GM23338 (cell line): Measurements from ENCODE around the gene ADGRF3. TPM values are rescaled to one million over a fixed set of nuclear protein-coding genes. Genes with fewer than 3 reads are reported as not detected.

Experiments
- ATAC-seq: fragments of 200-7000 bp; cut with Tn5 transposase; 3 replicates; pipeline ENCODE4 v1.9.1; 2020
- DNase-seq: peaks from one replicate; pipeline ENCODE4 v3.0.0-alpha.2; 2015; ENCODE audit warnings: low spot score
- H2AFZ ChIP-seq: fragments of 200-600 bp; sonication (generic); 2 replicates; pipeline ENCODE4 v1.8.0; 2016; ENCODE audit warnings: antibody characterized with exemption, mild to moderate bottlenecking, moderate library complexity
- H3F3A ChIP-seq: fragments of 200-600 bp; sonication (generic); replicated peaks from 2 replicates; pipeline ENCODE4 v1.8.0; 2017; ENCODE audit warnings: antibody characterized with exemption, mixed run types, low read depth
- H3K27ac ChIP-seq: fragments of 200-600 bp; sonication (generic); 2 replicates; pipeline ENCODE4 v1.6.1; 2016; ENCODE audit warnings: low read depth
- H3K27me3 ChIP-seq: fragments of 200-600 bp; sonication (generic); 2 replicates; pipeline ENCODE4 v1.8.0; 2016; ENCODE audit warnings: mild to moderate bottlenecking, mixed run types, moderate library complexity; ENCODE audit not compliant: insufficient read depth
- H3K36me3 ChIP-seq: fragments of 200-600 bp; sonication (generic); 2 replicates; pipeline ENCODE4 v1.8.0; 2016; ENCODE audit warnings: mild to moderate bottlenecking; ENCODE audit not compliant: insufficient read depth
- H3K4me1 ChIP-seq: fragments of 200-600 bp; sonication (generic); 2 replicates; pipeline ENCODE4 v1.8.0; 2016; ENCODE audit warnings: mild to moderate bottlenecking, moderate library complexity; ENCODE audit not compliant: insufficient read depth
- H3K4me2 ChIP-seq: fragments of 200-600 bp; sonication (generic); 2 replicates; pipeline ENCODE4 v1.7.1; 2017; ENCODE audit warnings: mixed run types
- H3K4me3 ChIP-seq: fragments of 200-600 bp; sonication (generic); 2 replicates; pipeline ENCODE4 v1.6.1; 2016; ENCODE audit warnings: mixed run types
- H3K79me2 ChIP-seq: fragments of 200-600 bp; sonication (generic); replicated peaks from 2 replicates; pipeline ENCODE4 v1.8.0; 2017; ENCODE audit warnings: mild to moderate bottlenecking; ENCODE audit not compliant: insufficient read depth
- H3K9me2 ChIP-seq: fragments of 200-600 bp; sonication (generic); 2 replicates; pipeline ENCODE4 v1.8.0; 2017; ENCODE audit not compliant: insufficient read depth
- H4K20me1 ChIP-seq: fragments of 200-600 bp; sonication (generic); replicated peaks from 2 replicates; pipeline ENCODE4 v1.8.0; 2017; ENCODE audit warnings: mild to moderate bottlenecking; ENCODE audit not compliant: insufficient read depth
- H3K27ac Mint-ChIP-seq: 2 replicates; pipeline ENCODE4 v1.8.0; 2020; ENCODE audit warnings: inconsistent platforms, mild to moderate bottlenecking, moderate library complexity, mixed read lengths
- H3K27me3 Mint-ChIP-seq: 3 replicates; pipeline ENCODE4 v1.8.0; 2022; ENCODE audit warnings: low read depth, mild to moderate bottlenecking, moderate library complexity, mixed read lengths, inconsistent platforms; ENCODE audit not compliant: insufficient read depth, poor library complexity
- H3K36me3 Mint-ChIP-seq: 3 replicates; pipeline ENCODE4 v1.8.0; 2021; ENCODE audit warnings: low read depth, mild to moderate bottlenecking, inconsistent platforms, moderate library complexity, mixed read lengths
- H3K4me1 Mint-ChIP-seq: 3 replicates; pipeline ENCODE4 v1.8.0; 2020; ENCODE audit warnings: mild to moderate bottlenecking, inconsistent platforms, mixed read lengths
- H3K4me3 Mint-ChIP-seq: 3 replicates; pipeline ENCODE4 v1.8.0; 2021; ENCODE audit warnings: moderate library complexity, mild to moderate bottlenecking, inconsistent platforms, mixed read lengths
- H3K9me3 Mint-ChIP-seq: 3 replicates; pipeline ENCODE4 v1.8.0; 2020; ENCODE audit warnings: moderate library complexity, mild to moderate bottlenecking, inconsistent platforms, mixed read lengths
- EZH2 ChIP-seq: fragments of 200-600 bp; sonication (generic); IDR thresholded peaks from one replicate; pipeline ENCODE4 v1.8.0; 2017; ENCODE audit warnings: antibody characterized with exemption, mild to moderate bottlenecking, low read depth; ENCODE audit not compliant: unreplicated experiment
- NANOG ChIP-seq: IDR thresholded peaks from 2 replicates; pipeline ENCODE4 v1.6.1; 2016; ENCODE audit warnings: antibody characterized with exemption, borderline replicate concordance
- POLR2AphosphoS5 ChIP-seq: IDR thresholded peaks from 2 replicates; pipeline ENCODE4 v1.6.1; 2016; ENCODE audit warnings: antibody characterized with exemption, low read depth
- STAT1 ChIP-seq: IDR thresholded peaks from one replicate; pipeline ENCODE4 v1.6.1; 2016; ENCODE audit warnings: antibody characterized with exemption; ENCODE audit not compliant: unreplicated experiment
- polyA plus RNA-seq: library from polyadenylated mRNA; unstranded; fragments of >200 nt; fragmentation: Nextera tagmentation; extraction: Ambion mirVana; gene quantifications from 2 replicates; pipeline ENCODE4 v1.2.1, GENCODE V29; 2016
- total RNA-seq: library from RNA; depleted of rRNA; stranded (reverse); fragments of >200 nt; shearing (Covaris generic); gene quantifications from 2 replicates; pipeline ENCODE4 v1.2.3, GENCODE V29; 2014
- TF ChIP-seq, protein P1 (sequence below): IDR thresholded peaks from one replicate; pipeline ENCODE4 v1.6.1; 2018; ENCODE audit warnings: antibody characterized with exemption; ENCODE audit not compliant: unreplicated experiment
- TF ChIP-seq, protein P2 (sequence below): fragments of 250-450 bp; sonication (Bioruptor Pico); IDR thresholded peaks from 2 replicates; pipeline ENCODE4 v1.5.0; 2020; ENCODE audit warnings: mild to moderate bottlenecking, moderate library complexity

ADGRF3 gene
- total and polyA plus RNA-seq, 2 experiments from 2014 or later = 0.38 to 0.39 TPM

DNA sequence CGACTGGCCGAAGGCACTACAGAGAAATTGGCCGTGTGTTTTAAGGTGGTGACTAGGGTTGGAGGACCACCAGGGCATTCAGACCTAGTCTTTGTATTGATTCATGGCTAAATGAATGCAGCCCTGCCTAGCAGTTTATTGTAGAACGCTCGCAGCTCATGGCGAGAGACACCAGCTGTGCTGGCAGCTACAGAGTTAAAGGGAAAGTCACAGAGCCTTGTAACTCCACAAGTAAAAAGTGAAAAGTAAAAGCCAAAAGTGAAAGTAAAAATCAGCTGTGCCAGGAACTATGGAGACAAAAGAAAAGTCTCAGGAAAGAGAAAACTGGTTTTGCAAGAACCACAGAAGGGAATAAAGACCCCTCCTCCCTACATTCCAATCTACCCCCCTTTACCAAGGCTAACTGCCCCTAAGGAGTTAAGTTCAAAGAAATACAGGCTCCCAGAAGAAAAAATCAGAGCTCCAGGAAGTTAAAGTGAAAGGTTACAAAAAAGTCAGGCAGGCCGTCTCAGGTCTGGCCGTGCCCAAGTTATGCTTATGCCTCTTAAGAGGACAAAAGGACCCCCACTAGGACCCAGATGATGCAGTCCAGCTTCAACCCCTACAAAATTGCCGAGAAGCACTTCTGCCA is 47.0 kb downstream of the ADGRF3 start:
- Mint-ChIP-seq H3K9me3 (no peaks in the 10 kb centered on the region), H3K36me3 (peaks cover 2% of the 10 kb centered on the region; the same call in 1 of the 3 replicates), H3K4me3 (no peak overlapping the region), H3K27ac (no peak overlapping the region), H3K27me3 (no peaks in the 10 kb centered on the region), H3K4me1 (no peaks in the 10 kb centered on the region; the same call in 1 of the 3 replicates)
- peak; percentile 96 for DNase-seq
- Histone ChIP-seq H3K36me3 (no peaks in the 10 kb centered on the region), H3K79me2 (no peaks in the 10 kb centered on the region), H3F3A (no peaks in the 10 kb centered on the region), H4K20me1 (no peaks in the 10 kb centered on the region), H3K4me2 (peak overlapping the region; percentile 88), H3K4me1 (peaks cover 27% of the 10 kb centered on the region), H3K27ac (peak overlapping the region; percentile 85), H3K4me3 (peak overlapping the region; percentile 61), H2AFZ (peak overlapping the region; percentile 53; the same call in 1 of the 2 replicates), H3K9me2 (no peaks in the 10 kb centered on the region), H3K27me3 (no peaks in the 10 kb centered on the region)
- TF ChIP-seq EZH2 (no peak), POLR2AphosphoS5 (peak; percentile 35; the same call in 1 of the 2 replicates), NANOG (0 out of 2 replicates have a peak, but pooled peaks have one; percentile 26)
- TF ChIP-seq, protein P1, sequence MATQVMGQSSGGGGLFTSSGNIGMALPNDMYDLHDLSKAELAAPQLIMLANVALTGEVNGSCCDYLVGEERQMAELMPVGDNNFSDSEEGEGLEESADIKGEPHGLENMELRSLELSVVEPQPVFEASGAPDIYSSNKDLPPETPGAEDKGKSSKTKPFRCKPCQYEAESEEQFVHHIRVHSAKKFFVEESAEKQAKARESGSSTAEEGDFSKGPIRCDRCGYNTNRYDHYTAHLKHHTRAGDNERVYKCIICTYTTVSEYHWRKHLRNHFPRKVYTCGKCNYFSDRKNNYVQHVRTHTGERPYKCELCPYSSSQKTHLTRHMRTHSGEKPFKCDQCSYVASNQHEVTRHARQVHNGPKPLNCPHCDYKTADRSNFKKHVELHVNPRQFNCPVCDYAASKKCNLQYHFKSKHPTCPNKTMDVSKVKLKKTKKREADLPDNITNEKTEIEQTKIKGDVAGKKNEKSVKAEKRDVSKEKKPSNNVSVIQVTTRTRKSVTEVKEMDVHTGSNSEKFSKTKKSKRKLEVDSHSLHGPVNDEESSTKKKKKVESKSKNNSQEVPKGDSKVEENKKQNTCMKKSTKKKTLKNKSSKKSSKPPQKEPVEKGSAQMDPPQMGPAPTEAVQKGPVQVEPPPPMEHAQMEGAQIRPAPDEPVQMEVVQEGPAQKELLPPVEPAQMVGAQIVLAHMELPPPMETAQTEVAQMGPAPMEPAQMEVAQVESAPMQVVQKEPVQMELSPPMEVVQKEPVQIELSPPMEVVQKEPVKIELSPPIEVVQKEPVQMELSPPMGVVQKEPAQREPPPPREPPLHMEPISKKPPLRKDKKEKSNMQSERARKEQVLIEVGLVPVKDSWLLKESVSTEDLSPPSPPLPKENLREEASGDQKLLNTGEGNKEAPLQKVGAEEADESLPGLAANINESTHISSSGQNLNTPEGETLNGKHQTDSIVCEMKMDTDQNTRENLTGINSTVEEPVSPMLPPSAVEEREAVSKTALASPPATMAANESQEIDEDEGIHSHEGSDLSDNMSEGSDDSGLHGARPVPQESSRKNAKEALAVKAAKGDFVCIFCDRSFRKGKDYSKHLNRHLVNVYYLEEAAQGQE = peak; percentile 13
- peak; percentile 47 for ATAC-seq

DNA sequence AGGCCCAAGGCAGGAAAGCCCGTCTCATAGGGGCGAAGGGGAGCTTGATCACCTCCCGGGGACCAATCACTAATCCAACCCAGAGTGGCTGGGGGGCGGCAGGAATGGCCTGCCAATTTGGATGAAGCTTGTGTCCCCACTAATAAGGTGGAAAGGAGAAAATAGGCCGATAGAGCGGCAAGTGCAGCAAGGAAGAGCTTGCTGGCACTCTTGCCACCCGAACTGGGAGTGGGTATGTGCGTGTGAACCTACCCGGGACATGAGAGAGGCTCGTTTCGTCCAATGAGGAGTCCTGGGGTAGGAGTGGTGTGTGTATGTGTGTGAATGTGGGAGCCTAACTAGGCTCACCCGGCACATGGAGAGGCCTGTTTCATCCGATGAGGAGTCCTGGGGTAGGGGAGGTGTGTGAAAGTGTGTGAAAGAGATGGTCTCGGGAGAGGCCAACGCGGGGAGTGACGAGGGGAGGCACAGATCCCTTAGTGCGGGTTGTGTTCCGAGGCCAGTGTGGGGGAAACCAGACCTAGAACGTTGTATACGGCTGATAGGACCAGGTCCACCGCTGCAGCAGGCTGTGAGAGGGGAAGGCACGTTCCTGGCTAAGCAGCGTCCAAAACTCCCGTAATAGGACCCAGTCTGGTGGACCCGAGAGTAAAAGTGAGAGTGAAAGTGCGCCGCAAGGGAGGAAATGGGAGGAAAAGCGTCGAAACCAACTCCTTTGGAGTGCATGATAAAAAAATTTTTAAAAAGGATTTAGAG is 47.8 kb downstream of the ADGRF3 start:
- Mint-ChIP-seq H3K27me3 (no peaks in the 10 kb centered on the region), H3K4me3 (no peak overlapping the region), H3K27ac (no peak overlapping the region), H3K9me3 (no peaks in the 10 kb centered on the region), H3K4me1 (no peaks in the 10 kb centered on the region; the same call in 1 of the 3 replicates), H3K36me3 (peaks cover 2% of the 10 kb centered on the region; the same call in 1 of the 3 replicates)
- Histone ChIP-seq H4K20me1 (no peaks in the 10 kb centered on the region), H3K4me2 (peak overlapping the region; percentile 88), H3F3A (no peaks in the 10 kb centered on the region), H3K9me2 (no peaks in the 10 kb centered on the region), H3K4me3 (peak overlapping the region; percentile 61), H3K27me3 (no peaks in the 10 kb centered on the region), H3K36me3 (no peaks in the 10 kb centered on the region), H3K4me1 (peaks cover 27% of the 10 kb centered on the region), H2AFZ (peak overlapping the region; percentile 53), H3K27ac (peak overlapping the region; percentile 85), H3K79me2 (no peaks in the 10 kb centered on the region)
- ATAC-seq = peak; percentile 60
- DNase-seq = peak; percentile 47
- TF ChIP-seq STAT1 = no peak
- TF ChIP-seq, protein P2, sequence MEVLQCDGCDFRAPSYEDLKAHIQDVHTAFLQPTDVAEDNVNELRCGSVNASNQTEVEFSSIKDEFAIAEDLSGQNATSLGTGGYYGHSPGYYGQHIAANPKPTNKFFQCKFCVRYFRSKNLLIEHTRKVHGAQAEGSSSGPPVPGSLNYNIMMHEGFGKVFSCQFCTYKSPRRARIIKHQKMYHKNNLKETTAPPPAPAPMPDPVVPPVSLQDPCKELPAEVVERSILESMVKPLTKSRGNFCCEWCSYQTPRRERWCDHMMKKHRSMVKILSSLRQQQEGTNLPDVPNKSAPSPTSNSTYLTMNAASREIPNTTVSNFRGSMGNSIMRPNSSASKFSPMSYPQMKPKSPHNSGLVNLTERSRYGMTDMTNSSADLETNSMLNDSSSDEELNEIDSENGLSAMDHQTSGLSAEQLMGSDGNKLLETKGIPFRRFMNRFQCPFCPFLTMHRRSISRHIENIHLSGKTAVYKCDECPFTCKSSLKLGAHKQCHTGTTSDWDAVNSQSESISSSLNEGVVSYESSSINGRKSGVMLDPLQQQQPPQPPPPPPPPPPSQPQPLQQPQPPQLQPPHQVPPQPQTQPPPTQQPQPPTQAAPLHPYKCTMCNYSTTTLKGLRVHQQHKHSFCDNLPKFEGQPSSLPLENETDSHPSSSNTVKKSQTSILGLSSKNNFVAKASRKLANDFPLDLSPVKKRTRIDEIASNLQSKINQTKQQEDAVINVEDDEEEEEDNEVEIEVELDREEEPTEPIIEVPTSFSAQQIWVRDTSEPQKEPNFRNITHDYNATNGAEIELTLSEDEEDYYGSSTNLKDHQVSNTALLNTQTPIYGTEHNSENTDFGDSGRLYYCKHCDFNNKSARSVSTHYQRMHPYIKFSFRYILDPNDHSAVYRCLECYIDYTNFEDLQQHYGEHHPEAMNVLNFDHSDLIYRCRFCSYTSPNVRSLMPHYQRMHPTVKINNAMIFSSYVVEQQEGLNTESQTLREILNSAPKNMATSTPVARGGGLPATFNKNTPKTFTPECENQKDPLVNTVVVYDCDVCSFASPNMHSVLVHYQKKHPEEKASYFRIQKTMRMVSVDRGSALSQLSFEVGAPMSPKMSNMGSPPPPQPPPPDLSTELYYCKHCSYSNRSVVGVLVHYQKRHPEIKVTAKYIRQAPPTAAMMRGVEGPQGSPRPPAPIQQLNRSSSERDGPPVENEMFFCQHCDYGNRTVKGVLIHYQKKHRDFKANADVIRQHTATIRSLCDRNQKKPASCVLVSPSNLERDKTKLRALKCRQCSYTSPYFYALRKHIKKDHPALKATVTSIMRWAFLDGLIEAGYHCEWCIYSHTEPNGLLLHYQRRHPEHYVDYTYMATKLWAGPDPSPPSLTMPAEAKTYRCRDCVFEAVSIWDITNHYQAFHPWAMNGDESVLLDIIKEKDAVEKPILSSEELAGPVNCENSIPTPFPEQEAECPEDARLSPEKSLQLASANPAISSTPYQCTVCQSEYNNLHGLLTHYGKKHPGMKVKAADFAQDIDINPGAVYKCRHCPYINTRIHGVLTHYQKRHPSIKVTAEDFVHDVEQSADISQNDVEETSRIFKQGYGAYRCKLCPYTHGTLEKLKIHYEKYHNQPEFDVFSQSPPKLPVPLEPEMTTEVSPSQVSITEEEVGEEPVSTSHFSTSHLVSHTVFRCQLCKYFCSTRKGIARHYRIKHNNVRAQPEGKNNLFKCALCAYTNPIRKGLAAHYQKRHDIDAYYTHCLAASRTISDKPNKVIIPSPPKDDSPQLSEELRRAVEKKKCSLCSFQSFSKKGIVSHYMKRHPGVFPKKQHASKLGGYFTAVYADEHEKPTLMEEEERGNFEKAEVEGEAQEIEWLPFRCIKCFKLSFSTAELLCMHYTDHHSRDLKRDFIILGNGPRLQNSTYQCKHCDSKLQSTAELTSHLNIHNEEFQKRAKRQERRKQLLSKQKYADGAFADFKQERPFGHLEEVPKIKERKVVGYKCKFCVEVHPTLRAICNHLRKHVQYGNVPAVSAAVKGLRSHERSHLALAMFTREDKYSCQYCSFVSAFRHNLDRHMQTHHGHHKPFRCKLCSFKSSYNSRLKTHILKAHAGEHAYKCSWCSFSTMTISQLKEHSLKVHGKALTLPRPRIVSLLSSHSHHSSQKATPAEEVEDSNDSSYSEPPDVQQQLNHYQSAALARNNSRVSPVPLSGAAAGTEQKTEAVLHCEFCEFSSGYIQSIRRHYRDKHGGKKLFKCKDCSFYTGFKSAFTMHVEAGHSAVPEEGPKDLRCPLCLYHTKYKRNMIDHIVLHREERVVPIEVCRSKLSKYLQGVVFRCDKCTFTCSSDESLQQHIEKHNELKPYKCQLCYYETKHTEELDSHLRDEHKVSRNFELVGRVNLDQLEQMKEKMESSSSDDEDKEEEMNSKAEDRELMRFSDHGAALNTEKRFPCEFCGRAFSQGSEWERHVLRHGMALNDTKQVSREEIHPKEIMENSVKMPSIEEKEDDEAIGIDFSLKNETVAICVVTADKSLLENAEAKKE (CRISPR knock-in tag) = no peak
- TF ChIP-seq EZH2 = no peak
